Measurements from ENCODE around the gene SLC2A8. TPM values are rescaled to one million over a fixed set of nuclear protein-coding genes. Genes with fewer than 3 reads are reported as not detected.

The SLC2A8 gene
- total RNA-seq, 1 experiment from 2014 or later: 10.3 TPM

- peak; percentile 55 for DNase-seq (ENCODE audit: low read depth, low spot score)
- in situ Hi-C loops (cut with HindIII; ENCODE audit: low pct_unique_long_range_greater_than_20kb, low sequenced_read_pairs): no loop called here
Observed at GRCh38 chr9:127417131-127418036, 20.4 kb downstream of the SLC2A8 start.

DNA sequence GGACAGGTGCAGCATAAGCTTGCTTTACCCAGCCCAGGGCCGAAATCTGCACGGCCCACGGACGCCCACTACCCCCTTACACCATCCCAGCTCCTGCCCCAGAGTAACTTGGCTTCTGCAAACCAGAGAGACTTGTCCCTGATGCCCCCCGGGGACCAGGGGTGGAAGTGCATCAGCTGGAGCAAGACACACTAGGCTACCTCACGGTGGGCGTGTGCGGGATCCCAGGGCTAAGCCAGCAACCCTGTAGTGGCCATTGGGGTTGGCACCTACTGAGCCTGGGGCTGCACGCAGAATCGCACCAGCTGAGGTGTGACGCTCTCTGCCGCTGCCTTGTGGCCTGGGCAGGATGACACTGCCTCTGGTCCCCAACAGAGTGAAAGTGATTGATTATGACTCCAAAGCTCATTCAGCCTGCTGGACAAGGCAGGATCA lies 21.1 kb downstream of the SLC2A8 start:
- DNase-seq (ENCODE audit: low read depth, low spot score): peak; percentile 60
- in situ Hi-C loops (cut with HindIII; ENCODE audit: low pct_unique_long_range_greater_than_20kb, low sequenced_read_pairs): no loop called here

GRCh38 chr9:127419348-127419747 lies 22.4 kb downstream of the SLC2A8 start:
- DNase-seq (ENCODE audit: low read depth, low spot score): no peak
- in situ Hi-C loops (cut with HindIII; ENCODE audit: low pct_unique_long_range_greater_than_20kb, low sequenced_read_pairs): no loop called here

- in situ Hi-C loops (cut with HindIII; ENCODE audit: low pct_unique_long_range_greater_than_20kb, low sequenced_read_pairs): no loop called here
Observed at GRCh38 chr9:127421057-127421456, 24.1 kb downstream of the SLC2A8 start.

DNA sequence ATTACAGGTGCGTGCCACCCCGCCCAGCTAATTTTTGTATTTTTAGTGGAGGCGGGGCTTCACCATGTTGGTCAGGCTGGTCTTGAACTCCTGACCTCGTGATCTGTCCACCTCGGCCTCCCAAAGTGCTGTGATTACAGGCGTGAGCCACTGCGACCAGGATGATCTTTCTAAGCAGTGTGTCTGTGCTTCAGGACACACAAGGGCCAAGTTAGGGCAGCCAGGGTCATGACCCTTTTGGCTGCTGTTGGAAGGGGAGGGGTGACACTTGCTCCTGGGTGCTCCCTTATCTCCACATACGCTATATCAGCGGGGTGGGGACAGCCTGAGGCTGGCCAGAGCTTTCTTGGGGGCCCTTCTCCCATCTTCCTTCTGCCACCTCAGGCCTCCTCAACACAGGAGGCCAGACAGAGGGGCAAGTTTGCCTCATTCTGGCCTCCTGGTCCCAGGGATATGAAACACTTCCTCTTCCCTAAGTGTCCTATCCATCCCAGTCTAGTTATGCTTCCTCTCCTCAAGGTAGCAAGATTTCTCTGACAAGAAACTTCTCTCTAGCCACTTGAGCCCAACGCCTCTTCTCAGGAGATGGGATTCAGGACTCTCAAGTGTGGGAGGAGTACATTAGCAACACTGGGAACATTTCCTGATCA lies 25.3 kb downstream of the SLC2A8 start:
- in situ Hi-C loops (cut with HindIII; ENCODE audit: low pct_unique_long_range_greater_than_20kb, low sequenced_read_pairs): no loop called here
- DNase-seq (ENCODE audit: low read depth, low spot score): no peak

More at GRCh38 chr9:127421057-127421456, 24.1 kb downstream of the SLC2A8 start:
- no peak for DNase-seq (ENCODE audit: low read depth, low spot score)

DNA sequence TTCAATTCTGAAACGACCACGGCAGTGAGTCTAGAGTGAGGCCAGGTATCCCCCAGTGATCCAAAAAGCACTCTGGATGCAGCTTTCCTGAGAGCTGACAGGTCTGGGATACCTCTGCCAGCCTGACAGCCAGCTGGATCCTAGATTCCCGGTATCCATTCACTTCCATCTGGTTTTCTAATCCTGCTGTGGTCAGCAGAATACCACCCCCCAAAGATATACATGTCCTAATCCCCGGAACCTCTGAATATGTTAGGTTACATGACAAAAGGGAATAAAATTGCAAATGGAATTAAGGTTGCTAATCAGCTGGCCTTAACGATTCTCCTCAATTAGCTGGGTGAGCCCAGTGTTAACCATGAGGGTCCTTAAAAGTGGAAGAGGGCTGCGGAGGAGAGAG lies 25.8 kb downstream of the SLC2A8 start:
- DNase-seq (ENCODE audit: low read depth, low spot score): no peak
- in situ Hi-C loops (cut with HindIII; ENCODE audit: low pct_unique_long_range_greater_than_20kb, low sequenced_read_pairs): no loop called here

GRCh38 chr9:127423476-127423933 lies 26.5 kb downstream of the SLC2A8 start:
- in situ Hi-C loops (cut with HindIII; ENCODE audit: low pct_unique_long_range_greater_than_20kb, low sequenced_read_pairs): no loop called here
- no peak for DNase-seq (ENCODE audit: low read depth, low spot score)

DNA sequence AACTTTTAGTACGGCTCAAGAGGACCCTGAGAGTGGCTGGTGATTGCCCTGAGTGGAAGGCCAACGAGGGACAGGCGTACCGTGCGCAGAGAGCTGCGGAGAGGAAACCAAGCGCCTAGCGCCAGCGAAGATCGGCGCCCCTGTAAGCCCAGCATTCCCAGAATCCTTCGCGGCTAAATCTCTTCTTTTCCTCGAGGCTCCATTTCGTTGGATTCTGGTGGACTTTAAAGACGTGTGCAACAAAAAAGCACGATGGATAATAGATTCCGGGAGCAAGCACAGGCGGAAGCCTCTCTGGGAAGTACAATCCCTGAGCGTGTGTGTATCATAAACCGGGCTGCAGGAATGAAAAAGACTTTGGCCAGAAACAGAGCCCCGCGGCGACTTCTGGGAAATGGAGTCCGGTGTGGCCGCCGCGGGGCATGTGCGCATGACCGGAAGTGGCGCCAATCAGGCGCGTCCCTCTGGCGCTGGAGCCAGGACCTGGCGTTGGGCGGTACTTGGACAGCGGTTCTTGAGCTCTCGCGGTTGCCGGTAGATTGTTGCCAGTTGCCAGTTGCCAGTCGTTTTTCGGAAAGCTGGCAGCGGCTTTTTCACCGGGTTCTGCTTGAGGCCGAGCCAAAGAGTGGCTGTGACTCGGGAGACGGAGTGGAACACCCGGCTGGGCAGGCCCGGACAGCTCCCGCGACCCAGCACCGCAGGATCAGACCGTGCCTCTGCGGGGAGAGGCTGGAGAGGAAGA lies 27.1 kb downstream of the SLC2A8 start, which contains the start of gene ZNF79:
Gene ZNF79 (plus strand): TSS at position 449 of the 742 bp plus-strand sequence. CDS start 406 bp downstream, outside the sequence.
- DNase-seq (ENCODE audit: low read depth, low spot score): peak; percentile 92
- in situ Hi-C loops (cut with HindIII; ENCODE audit: low pct_unique_long_range_greater_than_20kb, low sequenced_read_pairs): no loop called here

GRCh38 chr9:127424676-127424999 lies 27.7 kb downstream of the SLC2A8 start:
- peak; percentile 37 for DNase-seq (ENCODE audit: low read depth, low spot score)
- in situ Hi-C loops (cut with HindIII; ENCODE audit: low pct_unique_long_range_greater_than_20kb, low sequenced_read_pairs): no loop called here

DNA sequence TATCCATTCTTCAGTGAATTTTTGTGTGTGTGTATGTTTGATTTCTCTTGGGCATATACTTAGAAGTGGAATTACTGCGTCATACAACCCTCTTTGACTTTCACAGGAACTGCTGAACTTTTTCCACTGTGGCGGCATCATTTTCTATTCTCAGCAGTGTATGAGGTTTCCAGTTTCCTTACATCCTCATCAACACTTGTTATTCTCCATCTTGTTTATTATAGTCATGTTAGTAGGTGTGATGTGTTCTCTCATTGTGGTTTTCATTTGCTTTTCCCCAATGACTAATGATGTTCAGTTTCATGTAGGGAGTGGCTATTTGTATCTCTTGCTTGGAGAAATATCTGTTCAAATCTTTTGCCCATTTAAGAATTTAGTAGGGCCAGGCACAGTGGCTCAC lies 29.8 kb downstream of the SLC2A8 start:
- in situ Hi-C loops (cut with HindIII; ENCODE audit: low pct_unique_long_range_greater_than_20kb, low sequenced_read_pairs): no loop called here
- DNase-seq (ENCODE audit: low read depth, low spot score): no peak

GRCh38 chr9:127428348-127428747 lies 31.4 kb downstream of the SLC2A8 start:
- DNase-seq (ENCODE audit: low read depth, low spot score): no peak
- in situ Hi-C loops (cut with HindIII; ENCODE audit: low pct_unique_long_range_greater_than_20kb, low sequenced_read_pairs): no loop called here

GRCh38 chr9:127430415-127430814 lies 33.4 kb downstream of the SLC2A8 start:
- in situ Hi-C loops (cut with HindIII; ENCODE audit: low pct_unique_long_range_greater_than_20kb, low sequenced_read_pairs): no loop called here
- DNase-seq (ENCODE audit: low read depth, low spot score): no peak

- DNase-seq (ENCODE audit: low read depth, low spot score): peak; percentile 14
- in situ Hi-C loops (cut with HindIII; ENCODE audit: low pct_unique_long_range_greater_than_20kb, low sequenced_read_pairs): no loop called here
Observed at GRCh38 chr9:127437497-127438264, 40.7 kb downstream of the SLC2A8 start.

- in situ Hi-C loops (cut with HindIII; ENCODE audit: low pct_unique_long_range_greater_than_20kb, low sequenced_read_pairs): no loop called here
- DNase-seq (ENCODE audit: low read depth, low spot score): no peak
Observed at GRCh38 chr9:127438394-127438793, 41.4 kb downstream of the SLC2A8 start.

- DNase-seq (ENCODE audit: low read depth, low spot score): no peak
- in situ Hi-C loops (cut with HindIII; ENCODE audit: low pct_unique_long_range_greater_than_20kb, low sequenced_read_pairs): no loop called here
Observed at GRCh38 chr9:127444283-127444920, 47.4 kb downstream of the SLC2A8 start.

GRCh38 chr9:127444921-127445850 lies 48.2 kb downstream of the SLC2A8 start:
- in situ Hi-C loops (cut with HindIII; ENCODE audit: low pct_unique_long_range_greater_than_20kb, low sequenced_read_pairs): no loop called here
- DNase-seq (ENCODE audit: low read depth, low spot score): peak; percentile 28
